Lower leg skin (tissue), 3 donors: ENCODE data around the gene TPRX1.

Source experiments
- CTCF ChIP-seq, 3 donors: fragments of 450-650 bp; IDR thresholded peaks; one replicate each; pipeline ENCODE4 v1.5.1; 2016; ENCODE audit warnings: antibody characterized with exemption in 3 of 3, mild to moderate bottlenecking in 3 of 3, moderate library complexity in 2 of 3
- POLR2A ChIP-seq, 2 donors: fragments of 450-650 bp; IDR thresholded peaks; one replicate each; pipeline ENCODE4 v1.6.1; 2016 to 2017; ENCODE audit warnings: antibody characterized with exemption in 2 of 2, mild to moderate bottlenecking in 1 of 2, moderate library complexity in 1 of 2

GRCh38 chr19:47805313-47805712 lies 962 bp upstream of the TPRX1 start:
- no peak for TF ChIP-seq CTCF (IDR thresholded peaks at IDR 0.05)
- no peak for TF ChIP-seq POLR2A (IDR thresholded peaks at IDR 0.05)
